ENCODE data around the gene OSBPL7.

The OSBPL7 gene

GRCh38 chr17:47789611-47790561 lies 31.7 kb downstream of the OSBPL7 start:
- TF ChIP-seq CTCF (conservative IDR thresholded peaks at IDR 0.05; ENCODE audit: low read depth, low read length), result peak; percentile 59
- peak; percentile 59 for DNase-seq (ENCODE audit: low read depth)
- H3K4me3 ChIP-seq (ENCODE audit: low read depth, low read length), result peak overlapping the region; percentile 36

- peak; percentile 26 for DNase-seq (ENCODE audit: low read depth)
- H3K4me3 ChIP-seq (ENCODE audit: low read depth, low read length), result no peak overlapping the region
- TF ChIP-seq CTCF (conservative IDR thresholded peaks at IDR 0.05; ENCODE audit: low read depth, low read length), result no peak
These were observed 36.0 kb downstream of the OSBPL7 start for GRCh38 chr17:47785538-47786123.

GRCh38 chr17:47781397-47781796 lies 40.2 kb downstream of the OSBPL7 start:
- DNase-seq (ENCODE audit: low read depth), result no peak
- no peak for TF ChIP-seq CTCF (conservative IDR thresholded peaks at IDR 0.05; ENCODE audit: low read depth, low read length)
- no peak overlapping the region for H3K4me3 ChIP-seq (ENCODE audit: low read depth, low read length)

- no peak for DNase-seq (ENCODE audit: low read depth)
- H3K4me3 ChIP-seq (ENCODE audit: low read depth, low read length), result no peak overlapping the region
- TF ChIP-seq CTCF (conservative IDR thresholded peaks at IDR 0.05; ENCODE audit: low read depth, low read length), result no peak
These were observed 43.4 kb downstream of the OSBPL7 start for GRCh38 chr17:47778184-47778635.

- H3K4me3 ChIP-seq (ENCODE audit: low read depth, low read length), result no peak overlapping the region
- TF ChIP-seq CTCF (conservative IDR thresholded peaks at IDR 0.05; ENCODE audit: low read depth, low read length), result peak; percentile 78
- DNase-seq (ENCODE audit: low read depth), result peak; percentile 68
These were observed 45.0 kb downstream of the OSBPL7 start for GRCh38 chr17:47776330-47777197.

- H3K4me3 ChIP-seq (ENCODE audit: low read depth, low read length), result no peak overlapping the region
- TF ChIP-seq CTCF (conservative IDR thresholded peaks at IDR 0.05; ENCODE audit: low read depth, low read length), result no peak
- no peak for DNase-seq (ENCODE audit: low read depth)
These were observed 46.5 kb downstream of the OSBPL7 start for GRCh38 chr17:47774987-47775580.

All from choroid plexus epithelial cell (primary cell).